HAP-1 (cell line): ENCODE results near the gene ARHGAP18.

Experiments used
- DNase-seq, 2 experiments: peaks; one replicate each; pipeline ENCODE4 v3.0.0-alpha.2; 2016 to 2020; ENCODE audit warnings: low spot score in 2 of 2
- H3K27me3 ChIP-seq: fragments of 250-450 bp; sonication (Bioruptor Pico); 2 replicates; pipeline ENCODE4 v1.5.1; 2020; ENCODE audit warnings: low read depth, mild to moderate bottlenecking, moderate library complexity
- H3K36me3 ChIP-seq: fragments of 250-450 bp; sonication (Bioruptor Pico); replicated peaks from 2 replicates; pipeline ENCODE4 v1.5.1; 2020; ENCODE audit warnings: mild to moderate bottlenecking
- H3K4me1 ChIP-seq: fragments of 250-450 bp; sonication (Bioruptor Pico); 2 replicates; pipeline ENCODE4 v1.5.1; 2020; ENCODE audit warnings: mild to moderate bottlenecking
- H3K4me3 ChIP-seq: fragments of 250-450 bp; sonication (Bioruptor Pico); 2 replicates; pipeline ENCODE4 v1.5.1; 2020; ENCODE audit warnings: mild to moderate bottlenecking, moderate library complexity
- H3K9me3 ChIP-seq: fragments of 250-450 bp; sonication (Bioruptor Pico); 2 replicates; pipeline ENCODE4 v1.5.1; 2020; ENCODE audit warnings: mild to moderate bottlenecking, moderate library complexity
- in situ Hi-C: fragments of 300-500 bp; cut with MboI; formaldehyde crosslinking; loops from 3 replicates; pipeline ENCODE4 v1.14.3; 2020; ENCODE audit warnings: low sequenced_read_pairs, inconsistent platforms, mixed read lengths

Gene ARHGAP18

DNA sequence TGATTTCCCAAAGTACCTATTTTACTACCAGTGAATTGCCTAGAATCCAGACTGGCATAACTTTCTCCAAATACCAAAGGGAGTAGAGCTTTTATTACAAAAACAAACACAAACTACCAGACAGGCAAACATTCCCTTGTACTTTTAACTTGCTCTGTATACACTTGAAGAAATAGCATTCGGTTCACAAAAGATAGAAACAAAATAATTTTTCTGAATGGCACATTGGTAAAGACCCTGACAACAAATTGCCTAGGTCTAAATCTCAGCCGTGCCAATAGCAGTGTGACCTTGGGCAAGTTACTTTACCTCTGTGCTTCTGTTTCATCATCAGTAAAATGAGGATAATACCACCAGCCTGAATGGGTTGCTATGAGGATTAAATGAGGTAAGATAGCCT is 15.9 kb downstream of the ARHGAP18 start:
- Histone ChIP-seq H3K4me1 (peaks cover 63% of the 10 kb centered on the region), H3K4me3 (no peak overlapping the region), H3K27me3 (no peaks in the 10 kb centered on the region), H3K36me3 (no peaks in the 10 kb centered on the region), H3K9me3 (no peaks in the 10 kb centered on the region)
- no peak for DNase-seq
- in situ Hi-C loops, result no loop called here

- H3K36me3 ChIP-seq, result no peaks in the 10 kb centered on the region
- no peaks in the 10 kb centered on the region for H3K9me3 ChIP-seq
- no peak for DNase-seq
- peaks cover 54% of the 10 kb centered on the region for H3K4me1 ChIP-seq
- H3K4me3 ChIP-seq, result no peak overlapping the region
- H3K27me3 ChIP-seq, result no peaks in the 10 kb centered on the region
- in situ Hi-C loops, result no loop called here
Observed at GRCh38 chr6:129692467-129692866, 17.5 kb downstream of the ARHGAP18 start.

- in situ Hi-C loops, result no loop called here
- no peaks in the 10 kb centered on the region for H3K36me3 ChIP-seq
- H3K27me3 ChIP-seq, result no peaks in the 10 kb centered on the region
- no peak overlapping the region for H3K4me3 ChIP-seq
- DNase-seq, result no peak
- H3K4me1 ChIP-seq, result peaks cover 46% of the 10 kb centered on the region
- H3K9me3 ChIP-seq, result no peaks in the 10 kb centered on the region
Observed at GRCh38 chr6:129691709-129692108, 18.3 kb downstream of the ARHGAP18 start.

GRCh38 chr6:129691043-129691640 is 18.8 kb downstream of the ARHGAP18 start:
- in situ Hi-C loops, result no loop called here
- no peak for DNase-seq
- Histone ChIP-seq H3K4me1 (peaks cover 40% of the 10 kb centered on the region), H3K9me3 (no peaks in the 10 kb centered on the region), H3K4me3 (no peak overlapping the region), H3K36me3 (no peaks in the 10 kb centered on the region), H3K27me3 (no peaks in the 10 kb centered on the region)

DNA sequence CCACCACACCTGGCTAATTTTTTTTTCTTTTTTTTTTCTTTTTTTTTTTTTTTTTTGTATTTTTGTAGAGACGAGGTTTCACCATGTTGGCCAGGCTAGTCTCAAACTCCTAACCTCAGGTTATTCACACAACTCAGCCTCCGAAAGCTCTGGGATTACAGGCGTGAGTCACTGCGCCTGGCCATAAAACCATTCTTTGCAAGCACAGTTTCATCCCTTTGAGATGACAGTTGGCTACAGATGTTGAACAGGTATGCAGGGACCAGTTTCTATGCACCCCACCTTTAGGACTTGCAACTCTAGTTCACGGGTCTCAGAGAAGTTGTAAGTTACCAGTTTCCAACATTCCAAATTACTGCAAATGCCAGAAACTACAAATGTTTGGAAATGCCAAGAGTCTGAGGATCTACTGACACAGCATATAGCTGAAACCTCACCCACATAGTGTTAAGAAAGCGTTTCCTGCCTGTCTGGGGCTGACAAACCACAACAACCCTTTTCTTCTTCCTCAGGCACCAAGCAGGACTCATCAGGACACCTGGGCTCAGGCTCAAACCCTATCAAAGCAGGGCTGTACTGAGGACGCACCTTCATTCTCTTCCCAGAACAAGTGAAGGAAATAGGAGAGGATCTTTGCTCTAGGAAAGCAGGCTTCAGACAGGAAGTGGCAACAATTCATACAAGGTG is 22.9 kb downstream of the ARHGAP18 start:
- Histone ChIP-seq H3K27me3 (no peaks in the 10 kb centered on the region), H3K9me3 (no peaks in the 10 kb centered on the region), H3K4me3 (no peak overlapping the region), H3K4me1 (peaks cover 23% of the 10 kb centered on the region), H3K36me3 (no peaks in the 10 kb centered on the region)
- no peak for DNase-seq
- in situ Hi-C loops, result no loop called here

- Histone ChIP-seq H3K4me1 (peaks cover 18% of the 10 kb centered on the region), H3K9me3 (no peaks in the 10 kb centered on the region), H3K27me3 (no peaks in the 10 kb centered on the region), H3K36me3 (no peaks in the 10 kb centered on the region), H3K4me3 (no peak overlapping the region)
- in situ Hi-C loops, result no loop called here
- DNase-seq, result no peak
Observed at GRCh38 chr6:129685662-129686031, 24.3 kb downstream of the ARHGAP18 start.

DNA sequence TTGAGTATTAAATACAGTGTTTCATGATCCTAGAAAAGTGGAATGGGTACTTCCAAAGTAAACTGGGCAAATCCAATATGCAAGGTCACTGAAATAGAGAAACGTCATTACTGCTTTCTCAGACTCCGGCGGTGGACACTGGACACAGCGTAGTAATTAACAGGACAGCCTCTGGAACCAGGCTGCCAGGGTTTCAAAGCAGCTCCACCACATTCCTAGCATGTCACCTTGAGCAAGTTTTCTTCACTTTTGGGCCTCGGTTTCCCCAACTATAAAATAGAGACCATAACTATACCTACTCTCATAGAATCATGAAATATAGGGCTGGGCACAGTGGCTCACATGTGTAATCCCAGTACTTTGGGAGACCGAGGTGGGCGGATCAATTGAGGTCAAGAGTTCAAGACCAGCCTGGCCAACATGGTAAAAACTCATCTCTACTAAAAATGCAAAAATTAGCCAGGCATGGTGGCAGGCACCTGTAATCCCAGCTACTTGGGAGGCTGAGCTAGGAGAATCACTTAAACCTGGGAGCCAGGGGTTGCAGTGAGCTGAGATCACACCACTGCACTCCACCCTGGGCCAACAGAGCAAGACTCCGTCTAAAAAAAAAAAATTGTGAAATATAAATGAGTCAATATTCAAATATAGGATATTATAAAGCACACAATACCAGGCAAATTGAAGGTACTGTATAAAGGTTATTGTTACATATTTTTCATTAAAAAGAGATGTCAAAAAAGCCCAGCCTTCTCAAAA is 24.9 kb downstream of the ARHGAP18 start:
- H3K4me3 ChIP-seq, result no peak overlapping the region
- H3K27me3 ChIP-seq, result no peaks in the 10 kb centered on the region
- in situ Hi-C loops, result no loop called here
- no peaks in the 10 kb centered on the region for H3K36me3 ChIP-seq
- no peaks in the 10 kb centered on the region for H3K9me3 ChIP-seq
- peaks cover 12% of the 10 kb centered on the region for H3K4me1 ChIP-seq
- DNase-seq, result no peak

- in situ Hi-C loops, result no loop called here
- no peak overlapping the region for H3K4me3 ChIP-seq
- no peak for DNase-seq
- no peaks in the 10 kb centered on the region for H3K9me3 ChIP-seq
- H3K4me1 ChIP-seq, result peaks cover 5% of the 10 kb centered on the region
- H3K27me3 ChIP-seq, result no peaks in the 10 kb centered on the region
- no peaks in the 10 kb centered on the region for H3K36me3 ChIP-seq
Observed at GRCh38 chr6:129684323-129684884, 25.6 kb downstream of the ARHGAP18 start.

DNA sequence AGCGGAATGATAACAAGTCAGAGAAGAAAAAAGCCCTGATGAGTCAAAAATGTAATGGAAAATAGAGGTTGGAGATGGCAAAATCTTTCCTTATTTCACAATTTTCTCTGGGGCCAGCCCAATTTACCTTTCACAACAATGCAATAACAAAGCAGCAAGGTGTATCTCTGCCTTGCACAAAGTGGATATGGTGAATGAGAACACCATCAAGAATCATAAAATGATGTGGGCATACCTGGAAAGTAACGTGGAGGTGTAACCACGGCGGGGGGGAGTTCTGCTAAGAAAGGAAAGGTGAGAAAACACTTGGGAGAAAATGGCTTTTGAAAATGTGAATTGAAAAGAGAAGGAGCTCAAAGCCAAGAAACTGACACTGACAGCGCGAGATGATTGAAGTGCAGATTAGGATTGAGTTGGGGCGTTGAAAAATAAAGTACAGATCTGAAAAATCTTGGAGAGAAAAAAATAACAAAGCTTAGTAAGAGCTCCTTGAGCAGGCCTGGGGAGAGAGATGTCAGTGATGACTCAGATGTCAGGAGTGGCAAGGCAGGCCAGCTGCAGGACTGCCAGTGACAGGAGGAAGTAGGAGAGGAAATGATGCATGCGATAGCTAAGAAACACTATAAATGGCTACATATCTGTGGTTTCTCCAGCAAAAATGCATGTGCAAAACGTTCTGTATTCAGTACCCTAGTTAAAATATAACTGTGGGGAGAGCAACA is 26.2 kb downstream of the ARHGAP18 start:
- Histone ChIP-seq H3K4me3 (no peak overlapping the region), H3K4me1 (peaks cover 3% of the 10 kb centered on the region; the same call in 1 of the 2 replicates), H3K27me3 (no peaks in the 10 kb centered on the region), H3K36me3 (no peaks in the 10 kb centered on the region), H3K9me3 (no peaks in the 10 kb centered on the region)
- DNase-seq, result no peak
- in situ Hi-C loops, result no loop called here

GRCh38 chr6:129681913-129682205 is 28.1 kb downstream of the ARHGAP18 start:
- in situ Hi-C loops, result no loop called here
- no peak for DNase-seq
- no peaks in the 10 kb centered on the region for H3K9me3 ChIP-seq
- no peaks in the 10 kb centered on the region for H3K27me3 ChIP-seq
- no peak overlapping the region for H3K4me3 ChIP-seq
- no peaks in the 10 kb centered on the region for H3K36me3 ChIP-seq
- H3K4me1 ChIP-seq, result peaks cover 3% of the 10 kb centered on the region; the same call in 1 of the 2 replicates

- Histone ChIP-seq H3K27me3 (no peaks in the 10 kb centered on the region), H3K9me3 (no peaks in the 10 kb centered on the region), H3K4me3 (no peak overlapping the region), H3K4me1 (peaks cover 3% of the 10 kb centered on the region; the same call in 1 of the 2 replicates), H3K36me3 (no peaks in the 10 kb centered on the region)
- DNase-seq, result no peak
- in situ Hi-C loops, result no loop called here
Observed at GRCh38 chr6:129680633-129681032, 29.3 kb downstream of the ARHGAP18 start.

GRCh38 chr6:129679758-129680157 is 30.2 kb downstream of the ARHGAP18 start:
- Histone ChIP-seq H3K27me3 (no peaks in the 10 kb centered on the region), H3K4me1 (peaks cover 3% of the 10 kb centered on the region; the same call in 1 of the 2 replicates), H3K9me3 (no peaks in the 10 kb centered on the region), H3K4me3 (no peak overlapping the region), H3K36me3 (no peaks in the 10 kb centered on the region)
- in situ Hi-C loops, result no loop called here
- no peak for DNase-seq

GRCh38 chr6:129679275-129679674 is 30.7 kb downstream of the ARHGAP18 start:
- Histone ChIP-seq H3K9me3 (no peaks in the 10 kb centered on the region), H3K27me3 (no peaks in the 10 kb centered on the region), H3K36me3 (no peaks in the 10 kb centered on the region), H3K4me1 (peaks cover 3% of the 10 kb centered on the region; the same call in 1 of the 2 replicates), H3K4me3 (no peak overlapping the region)
- in situ Hi-C loops, result no loop called here
- no peak for DNase-seq
